CD4-positive, alpha-beta T cell (primary cell): ENCODE data around the gene SHCBP1L. TPM values are rescaled to one million over a fixed set of nuclear protein-coding genes. Genes with fewer than 3 reads are reported as not detected.

Experiments used
- ATAC-seq: fragments of 200-7000 bp; cut with Tn5 transposase; one replicate; pipeline ENCODE4 v1.10.0; 2022; ENCODE audit warnings: mild to moderate bottlenecking; ENCODE audit not compliant: poor library complexity
- CTCF ChIA-PET: fragments of 350-600 bp; sonication (Branson Sonifier 250); formaldehyde crosslinking; loops from one replicate; lab custom pipeline; 2021; ENCODE audit warnings: antibody characterized with exemption, inconsistent platforms; lab: Charles Lee
- POLR2A ChIA-PET: fragments of 350-600 bp; sonication (Branson Sonifier 250); formaldehyde crosslinking; loops from one replicate; lab custom pipeline; 2021; ENCODE audit warnings: antibody characterized with exemption, inconsistent platforms; lab: Charles Lee
- DNase-seq, 14 experiments: peaks; one replicate each; pipeline ENCODE4 v3.0.0-alpha.2; 2013 to 2020; ENCODE audit warnings: mixed read lengths in 2 of 14
- H3K27ac ChIP-seq, 2 donors: one replicate each; pipeline versions ENCODE4 v1.5.1 to v1.7.0; 2013; ENCODE audit warnings: low read length in 2 of 2, low read depth in 1 of 2, mild to moderate bottlenecking in 1 of 2
- H3K27me3 ChIP-seq, 2 experiments: 1 replicate in 1 of 2; 2 replicates in 1 of 2; pipeline versions ENCODE4 v1.6.1 to v1.7.0; 2013; ENCODE audit warnings: low read length in 2 of 2, control low read depth in 1 of 2, mild to moderate bottlenecking in 1 of 2, moderate library complexity in 1 of 2; ENCODE audit not compliant: insufficient read depth in 2 of 2, control insufficient read depth in 1 of 2
- H3K36me3 ChIP-seq: one replicate; pipeline ENCODE4 v1.6.1; 2013; ENCODE audit warnings: low read length, control low read depth; ENCODE audit not compliant: insufficient read depth
- H3K4me1 ChIP-seq: one replicate; pipeline ENCODE4 v1.6.1; 2013; ENCODE audit warnings: low read length, control low read depth; ENCODE audit not compliant: insufficient read depth
- H3K4me3 ChIP-seq: one replicate; pipeline ENCODE4 v1.5.1; 2013; ENCODE audit warnings: mild to moderate bottlenecking, low read length, moderate library complexity
- H3K9me3 ChIP-seq, 2 experiments: 1 replicate in 1 of 2; 2 replicates in 1 of 2; pipeline versions ENCODE4 v1.6.1 to v1.7.0; 2013; ENCODE audit warnings: low read length in 2 of 2, mild to moderate bottlenecking in 2 of 2, control low read depth in 1 of 2, moderate library complexity in 1 of 2; ENCODE audit not compliant: control insufficient read depth in 1 of 2, insufficient read depth in 1 of 2
- H3K27ac Mint-ChIP-seq: one replicate; pipeline ENCODE4 v1.8.0; 2020; ENCODE audit warnings: mixed read lengths
- H3K27me3 Mint-ChIP-seq: one replicate; pipeline ENCODE4 v1.8.0; 2021; ENCODE audit warnings: mixed read lengths
- H3K36me3 Mint-ChIP-seq: one replicate; pipeline ENCODE4 v1.8.0; 2021; ENCODE audit warnings: low read depth, mixed read lengths
- H3K4me1 Mint-ChIP-seq: one replicate; pipeline ENCODE4 v1.8.0; 2021; ENCODE audit warnings: low read depth, mixed read lengths
- H3K4me3 Mint-ChIP-seq: one replicate; pipeline ENCODE4 v1.8.0; 2020; ENCODE audit warnings: mild to moderate bottlenecking, mixed read lengths
- H3K9me3 Mint-ChIP-seq: one replicate; pipeline ENCODE4 v1.8.0; 2020; ENCODE audit warnings: mixed read lengths
- CTCF ChIP-seq: fragments of 200-600 bp; IDR thresholded peaks from one replicate; pipeline ENCODE4 v1.8.0; 2022; ENCODE audit warnings: antibody characterized with exemption, mild to moderate bottlenecking
- intact Hi-C, 2 experiments: fragments of 100-400 bp; cut with DNase I in 1 of 2; cut with micrococcal nuclease in 1 of 2; formaldehyde crosslinking; loops; one replicate each; pipeline versions ENCODE4 v1.15.1 to v1.9.0; 2023 to 2025; cut with DNase I, micrococcal nuclease
- total RNA-seq, 174 experiments: library from RNA in 2 of 174; stranded (reverse) in 2 of 174; gene quantifications; one replicate each; pipeline ENCODE4 v1.2.3 and lab custom pipeline; 2021 to 2026

The SHCBP1L gene
- total RNA-seq, 2 experiments from 2014 or later: not detected

GRCh38 chr1:182927693-182928433 is 25.1 kb downstream of the SHCBP1L start:
- Mint-ChIP-seq H3K4me3 (no peak overlapping the region), H3K27me3 (peaks cover 18% of the 10 kb centered on the region), H3K4me1 (no peaks in the 10 kb centered on the region), H3K36me3 (no peaks in the 10 kb centered on the region), H3K9me3 (no peaks in the 10 kb centered on the region), H3K27ac (no peak overlapping the region)
- Histone ChIP-seq H3K27ac (no peak overlapping the region), H3K27me3 (peaks cover 0 to 3% of the 10 kb centered on the region in 2 experiments), H3K4me1 (no peaks in the 10 kb centered on the region), H3K36me3 (no peaks in the 10 kb centered on the region), H3K9me3 (no peaks in the 10 kb centered on the region), H3K4me3 (no peak overlapping the region)
- TF ChIP-seq CTCF: no peak
- no peak for DNase-seq
- ATAC-seq: no peak
- CTCF ChIA-PET: no interaction called here
- intact Hi-C loops: no loop called here
- POLR2A ChIA-PET: no interaction called here

GRCh38 chr1:182925661-182926060 is 27.3 kb downstream of the SHCBP1L start:
- POLR2A ChIA-PET: no interaction called here
- no peaks in the 10 kb centered on the region for H3K9me3 Mint-ChIP-seq

GRCh38 chr1:182917378-182917777 is 35.6 kb downstream of the SHCBP1L start:
- TF ChIP-seq CTCF: no peak
- Mint-ChIP-seq H3K27ac (no peak overlapping the region), H3K9me3 (no peaks in the 10 kb centered on the region), H3K4me3 (no peak overlapping the region), H3K36me3 (no peaks in the 10 kb centered on the region), H3K27me3 (peaks cover 59% of the 10 kb centered on the region), H3K4me1 (no peaks in the 10 kb centered on the region)
- no peak overlapping the region for H3K27ac ChIP-seq
- ATAC-seq: no peak
- ChIA-PET POLR2A (no interaction called here), CTCF (no interaction called here)
- H3K9me3 ChIP-seq: peaks cover 0 to 3% of the 10 kb centered on the region in 2 experiments
- no peak for DNase-seq
- no peaks in the 10 kb centered on the region for H3K36me3 ChIP-seq
- H3K4me1 ChIP-seq: no peaks in the 10 kb centered on the region
- H3K27me3 ChIP-seq: peaks cover 12 to 22% of the 10 kb centered on the region in 2 experiments
- intact Hi-C loops: no loop called here
- no peak overlapping the region for H3K4me3 ChIP-seq

More at GRCh38 chr1:182925661-182926060, 27.3 kb downstream of the SHCBP1L start:
- no peaks in the 10 kb centered on the region for H3K4me1 Mint-ChIP-seq
- no peaks in the 10 kb centered on the region for H3K4me1 ChIP-seq
- CTCF ChIA-PET: no interaction called here
- no peak overlapping the region for H3K27ac ChIP-seq
- intact Hi-C loops: no loop called here
- H3K27me3 Mint-ChIP-seq: peaks cover 35% of the 10 kb centered on the region
- H3K4me3 Mint-ChIP-seq: no peak overlapping the region
- H3K4me3 ChIP-seq: no peak overlapping the region
- TF ChIP-seq CTCF: no peak
- H3K9me3 ChIP-seq: no peaks in the 10 kb centered on the region
- ATAC-seq: no peak
- H3K36me3 ChIP-seq: no peaks in the 10 kb centered on the region
- no peak for DNase-seq
- peaks cover 0 to 6% of the 10 kb centered on the region in 2 experiments for H3K27me3 ChIP-seq
- H3K27ac Mint-ChIP-seq: no peak overlapping the region
- no peaks in the 10 kb centered on the region for H3K36me3 Mint-ChIP-seq
